Mesenchymal stem cell (in vitro differentiated cells and primary cell): ENCODE data around the gene LRP1B.

Source experiments
- DNase-seq: peaks from one replicate; pipeline ENCODE4 v3.0.0-alpha.2; 2013
- H2AFZ ChIP-seq: one replicate; pipeline ENCODE4 v1.6.1; 2013; ENCODE audit warnings: low read depth, mild to moderate bottlenecking, control low read depth, inconsistent platforms, low read length, moderate library complexity
- H2AK5ac ChIP-seq: 2 replicates; pipeline ENCODE4 v1.6.1; 2013; ENCODE audit warnings: low read length, moderate library complexity, mild to moderate bottlenecking, inconsistent platforms; ENCODE audit not compliant: severe bottlenecking
- H2BK120ac ChIP-seq: one replicate; pipeline ENCODE4 v1.6.1; 2013; ENCODE audit warnings: low read depth, mild to moderate bottlenecking, inconsistent platforms, low read length, moderate library complexity
- H2BK12ac ChIP-seq, 2 experiments: one replicate each; pipeline ENCODE4 v1.6.1; 2013; ENCODE audit warnings: inconsistent platforms in 2 of 2, low read length in 2 of 2, mild to moderate bottlenecking in 2 of 2, moderate library complexity in 2 of 2, control low read depth in 1 of 2
- H2BK15ac ChIP-seq: one replicate; pipeline ENCODE4 v1.6.1; 2013; ENCODE audit warnings: mild to moderate bottlenecking, low read depth, inconsistent platforms; ENCODE audit not compliant: poor library complexity, severe bottlenecking
- H2BK5ac ChIP-seq: 2 replicates; pipeline ENCODE4 v1.6.1; 2013; ENCODE audit warnings: low read depth, mild to moderate bottlenecking, low read length, control low read depth, inconsistent platforms; ENCODE audit not compliant: poor library complexity, severe bottlenecking
- H3K14ac ChIP-seq, 2 experiments: one replicate each; pipeline ENCODE4 v1.6.1; 2013; ENCODE audit warnings: inconsistent platforms in 2 of 2, low read length in 2 of 2, control low read depth in 1 of 2, mild to moderate bottlenecking in 1 of 2, moderate library complexity in 1 of 2
- H3K18ac ChIP-seq, 2 experiments: one replicate each; pipeline ENCODE4 v1.6.1; 2013; ENCODE audit warnings: inconsistent platforms in 2 of 2, low read length in 2 of 2, control low read depth in 1 of 2, low read depth in 1 of 2, mild to moderate bottlenecking in 1 of 2
- H3K23ac ChIP-seq, 2 experiments: one replicate each; pipeline ENCODE4 v1.6.1; 2013; ENCODE audit warnings: inconsistent platforms in 2 of 2, low read length in 2 of 2, mild to moderate bottlenecking in 2 of 2, moderate library complexity in 2 of 2, control low read depth in 1 of 2
- H3K27ac ChIP-seq: 2 replicates; pipeline ENCODE4 v1.5.1; 2013; ENCODE audit warnings: mild to moderate bottlenecking, moderate library complexity, low read length, control low read depth, inconsistent platforms; ENCODE audit not compliant: poor library complexity, severe bottlenecking
- H3K27me3 ChIP-seq, 2 experiments: 2 replicates each; pipeline versions ENCODE4 v1.6.1 to v1.7.0; 2013; ENCODE audit warnings: low read length in 2 of 2, mild to moderate bottlenecking in 2 of 2, moderate library complexity in 2 of 2, control low read depth in 1 of 2, inconsistent platforms in 1 of 2; ENCODE audit not compliant: control insufficient read depth in 1 of 2, insufficient read depth in 1 of 2
- H3K36me3 ChIP-seq, 2 experiments: 2 replicates each; pipeline versions ENCODE4 v1.6.1 to v1.7.0; 2013; ENCODE audit warnings: low read length in 2 of 2, control low read depth in 1 of 2, inconsistent platforms in 1 of 2, low read depth in 1 of 2, mild to moderate bottlenecking in 1 of 2; ENCODE audit not compliant: insufficient read depth in 2 of 2, control insufficient read depth in 1 of 2
- H3K4ac ChIP-seq, 2 experiments: one replicate each; pipeline ENCODE4 v1.6.1; 2013; ENCODE audit warnings: inconsistent platforms in 2 of 2, low read length in 2 of 2, mild to moderate bottlenecking in 2 of 2, moderate library complexity in 2 of 2, control low read depth in 1 of 2, low read depth in 1 of 2
- H3K4me1 ChIP-seq: 2 replicates; pipeline ENCODE4 v1.6.1; 2013; ENCODE audit warnings: low read depth, low read length, control low read depth; ENCODE audit not compliant: control insufficient read depth, insufficient read depth
- H3K4me2 ChIP-seq: 2 replicates; pipeline ENCODE4 v1.6.1; 2013; ENCODE audit warnings: low read length, mild to moderate bottlenecking, inconsistent platforms; ENCODE audit not compliant: poor library complexity, severe bottlenecking
- H3K4me3 ChIP-seq, 2 experiments: 2 replicates each; pipeline versions ENCODE4 v1.5.1 to v1.7.0; 2013; ENCODE audit warnings: low read length in 2 of 2, mild to moderate bottlenecking in 2 of 2, control low read depth in 1 of 2, low read depth in 1 of 2; ENCODE audit not compliant: insufficient read depth in 1 of 2
- H3K79me1 ChIP-seq: replicated peaks from 2 replicates; pipeline ENCODE4 v1.6.1; 2013; ENCODE audit warnings: mild to moderate bottlenecking, control low read depth, low read length, inconsistent platforms; ENCODE audit not compliant: poor library complexity, severe bottlenecking
- H3K9ac ChIP-seq: 2 replicates; pipeline ENCODE4 v1.7.0; 2013; ENCODE audit warnings: mild to moderate bottlenecking, low read length, moderate library complexity
- H3K9me3 ChIP-seq: 2 replicates; pipeline ENCODE4 v1.7.0; 2013; ENCODE audit warnings: mild to moderate bottlenecking, low read length; ENCODE audit not compliant: control insufficient read depth
- H4K8ac ChIP-seq: one replicate; pipeline ENCODE4 v1.6.1; 2013; ENCODE audit warnings: inconsistent platforms, mild to moderate bottlenecking, low read length, moderate library complexity
- H4K91ac ChIP-seq: one replicate; pipeline ENCODE4 v1.6.1; 2013; ENCODE audit warnings: mild to moderate bottlenecking, low read length, inconsistent platforms
- WGBS: methylation state at CpG from one replicate; pipeline ENCODE4 v1.1.7; 2013; ENCODE audit warnings: mixed read lengths; 5-methylcytosine and 5-hydroxymethylcytosine counted together

Gene LRP1B

GRCh38 chr2:141810148-141810547, 320.7 kb downstream of the LRP1B start:
- H2BK15ac ChIP-seq = no peak overlapping the region
- H2BK120ac ChIP-seq = no peak overlapping the region
- no peak overlapping the region for H3K4me2 ChIP-seq
- H4K91ac ChIP-seq = no peak overlapping the region
- no peak overlapping the region for H3K4ac ChIP-seq
- H3K9me3 ChIP-seq = peaks cover 14% of the 10 kb centered on the region
- H3K27ac ChIP-seq = no peak overlapping the region
- no peak overlapping the region for H3K4me3 ChIP-seq
- H3K23ac ChIP-seq = no peak overlapping the region
- H3K36me3 ChIP-seq = no peaks in the 10 kb centered on the region
- H3K18ac ChIP-seq = no peak overlapping the region
- no peak overlapping the region for H2AFZ ChIP-seq
- no peak overlapping the region for H4K8ac ChIP-seq
- no peak overlapping the region for H2BK12ac ChIP-seq
- no peak overlapping the region for H2BK5ac ChIP-seq
- WGBS = 87% methylated on average over 7 of the region's 7 CpGs
- H3K27me3 ChIP-seq = no peaks in the 10 kb centered on the region
- no peaks in the 10 kb centered on the region for H3K79me1 ChIP-seq
- no peak overlapping the region for H3K9ac ChIP-seq
- no peaks in the 10 kb centered on the region for H3K4me1 ChIP-seq
- no peak for DNase-seq
- no peak overlapping the region for H3K14ac ChIP-seq
- no peak overlapping the region for H2AK5ac ChIP-seq

- no peak overlapping the region for H2AFZ ChIP-seq
- no peaks in the 10 kb centered on the region for H3K79me1 ChIP-seq
- H3K36me3 ChIP-seq = no peaks in the 10 kb centered on the region
- no peak overlapping the region for H3K9ac ChIP-seq
- no peak overlapping the region for H2BK12ac ChIP-seq
- H3K9me3 ChIP-seq = no peaks in the 10 kb centered on the region
- H3K27me3 ChIP-seq = no peaks in the 10 kb centered on the region
- no peak overlapping the region for H2BK15ac ChIP-seq
- H3K18ac ChIP-seq = no peak overlapping the region
- no peak overlapping the region for H3K4me2 ChIP-seq
- H2AK5ac ChIP-seq = no peak overlapping the region
- H3K27ac ChIP-seq = no peak overlapping the region
- no peak overlapping the region for H3K4ac ChIP-seq
- WGBS = 64% methylated on average over 1 of the region's 1 CpG
- H4K91ac ChIP-seq = no peak overlapping the region
- H4K8ac ChIP-seq = no peak overlapping the region
- no peak overlapping the region for H3K23ac ChIP-seq
- no peak overlapping the region for H2BK120ac ChIP-seq
- H3K4me1 ChIP-seq = no peaks in the 10 kb centered on the region
- no peak overlapping the region for H3K14ac ChIP-seq
- no peak for DNase-seq
- H2BK5ac ChIP-seq = no peak overlapping the region
- no peak overlapping the region for H3K4me3 ChIP-seq
Measured at GRCh38 chr2:141806090-141806489, 324.7 kb downstream of the LRP1B start.

- Histone ChIP-seq H3K18ac (no peak overlapping the region), H2AK5ac (no peak overlapping the region), H2BK120ac (no peak overlapping the region), H3K4me3 (no peak overlapping the region), H3K9ac (no peak overlapping the region), H2BK15ac (no peak overlapping the region), H3K79me1 (no peaks in the 10 kb centered on the region), H3K27ac (no peak overlapping the region), H4K8ac (no peak overlapping the region), H3K4me1 (no peaks in the 10 kb centered on the region), H4K91ac (no peak overlapping the region), H3K4ac (no peak overlapping the region), H3K4me2 (no peak overlapping the region), H3K14ac (no peak overlapping the region), H3K9me3 (no peaks in the 10 kb centered on the region), H2BK5ac (no peak overlapping the region), H2BK12ac (no peak overlapping the region), H2AFZ (no peak overlapping the region), H3K23ac (no peak overlapping the region), H3K27me3 (no peaks in the 10 kb centered on the region), H3K36me3 (no peaks in the 10 kb centered on the region)
- WGBS = 97% methylated on average over 3 of the region's 3 CpGs
- DNase-seq = no peak
Measured at GRCh38 chr2:141805302-141805701, 325.5 kb downstream of the LRP1B start.

GRCh38 chr2:141796449-141796848, 334.4 kb downstream of the LRP1B start:
- H3K18ac ChIP-seq = no peak overlapping the region
- no peak overlapping the region for H2AFZ ChIP-seq
- H4K8ac ChIP-seq = no peak overlapping the region
- H3K14ac ChIP-seq = no peak overlapping the region
- no peak overlapping the region for H3K4me2 ChIP-seq
- no peaks in the 10 kb centered on the region for H3K36me3 ChIP-seq
- H2BK12ac ChIP-seq = no peak overlapping the region
- H3K4me1 ChIP-seq = no peaks in the 10 kb centered on the region
- H3K4me3 ChIP-seq = no peak overlapping the region
- no peak overlapping the region for H3K9ac ChIP-seq
- H3K23ac ChIP-seq = no peak overlapping the region
- H2BK5ac ChIP-seq = no peak overlapping the region
- H3K9me3 ChIP-seq = no peaks in the 10 kb centered on the region
- DNase-seq = no peak
- no peaks in the 10 kb centered on the region for H3K79me1 ChIP-seq
- H3K4ac ChIP-seq = no peak overlapping the region
- H3K27me3 ChIP-seq = no peaks in the 10 kb centered on the region
- H4K91ac ChIP-seq = no peak overlapping the region
- no peak overlapping the region for H2BK15ac ChIP-seq
- no peak overlapping the region for H2BK120ac ChIP-seq
- no peak overlapping the region for H2AK5ac ChIP-seq
- no peak overlapping the region for H3K27ac ChIP-seq
